ENCODE results near the gene GPC3. TPM values are rescaled to one million over a fixed set of nuclear protein-coding genes. Genes with fewer than 3 reads are reported as not detected.

The GPC3 gene
- total and polyA plus RNA-seq, 2 experiments from 2014 or later, result 171 to 323 TPM

DNA sequence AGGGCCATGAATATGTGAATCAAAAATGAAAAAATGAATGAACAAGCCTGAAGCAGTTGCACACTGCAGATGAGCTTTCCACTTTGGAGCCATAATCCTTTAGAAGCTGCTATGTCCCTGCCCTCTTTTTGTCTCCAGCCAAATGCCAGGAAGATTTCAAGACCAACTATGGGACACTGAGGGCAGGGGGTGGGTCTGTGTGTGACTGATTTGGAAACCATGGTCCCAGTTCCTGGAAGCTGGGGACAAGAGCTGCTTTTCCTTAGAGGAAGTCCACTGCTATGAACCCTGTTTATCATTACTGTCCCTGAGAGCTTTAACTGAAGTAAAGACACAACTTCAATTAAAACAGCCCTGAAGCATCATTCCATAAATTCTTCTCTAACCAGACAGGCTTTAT, 416.2 kb downstream of the GPC3 start:
- no peaks in the 10 kb centered on the region for H3K9me3 ChIP-seq (ENCODE audit: low read depth)
- TF ChIP-seq, protein P1, sequence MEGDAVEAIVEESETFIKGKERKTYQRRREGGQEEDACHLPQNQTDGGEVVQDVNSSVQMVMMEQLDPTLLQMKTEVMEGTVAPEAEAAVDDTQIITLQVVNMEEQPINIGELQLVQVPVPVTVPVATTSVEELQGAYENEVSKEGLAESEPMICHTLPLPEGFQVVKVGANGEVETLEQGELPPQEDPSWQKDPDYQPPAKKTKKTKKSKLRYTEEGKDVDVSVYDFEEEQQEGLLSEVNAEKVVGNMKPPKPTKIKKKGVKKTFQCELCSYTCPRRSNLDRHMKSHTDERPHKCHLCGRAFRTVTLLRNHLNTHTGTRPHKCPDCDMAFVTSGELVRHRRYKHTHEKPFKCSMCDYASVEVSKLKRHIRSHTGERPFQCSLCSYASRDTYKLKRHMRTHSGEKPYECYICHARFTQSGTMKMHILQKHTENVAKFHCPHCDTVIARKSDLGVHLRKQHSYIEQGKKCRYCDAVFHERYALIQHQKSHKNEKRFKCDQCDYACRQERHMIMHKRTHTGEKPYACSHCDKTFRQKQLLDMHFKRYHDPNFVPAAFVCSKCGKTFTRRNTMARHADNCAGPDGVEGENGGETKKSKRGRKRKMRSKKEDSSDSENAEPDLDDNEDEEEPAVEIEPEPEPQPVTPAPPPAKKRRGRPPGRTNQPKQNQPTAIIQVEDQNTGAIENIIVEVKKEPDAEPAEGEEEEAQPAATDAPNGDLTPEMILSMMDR (IDR thresholded peaks at IDR 0.05; ENCODE audit: low read depth, low read length), result no peak
- no peaks in the 10 kb centered on the region for H3K4me1 ChIP-seq (ENCODE audit: low read depth)
- H3K27me3 ChIP-seq, result no peaks in the 10 kb centered on the region
- no peak overlapping the region for H3K4me3 ChIP-seq
- H3K27ac ChIP-seq, result no peak overlapping the region
- H3K36me3 ChIP-seq, result no peaks in the 10 kb centered on the region
- no peak for DNase-seq (ENCODE audit: low read depth in 1 of 2, low spot score in 1 of 2)

DNA sequence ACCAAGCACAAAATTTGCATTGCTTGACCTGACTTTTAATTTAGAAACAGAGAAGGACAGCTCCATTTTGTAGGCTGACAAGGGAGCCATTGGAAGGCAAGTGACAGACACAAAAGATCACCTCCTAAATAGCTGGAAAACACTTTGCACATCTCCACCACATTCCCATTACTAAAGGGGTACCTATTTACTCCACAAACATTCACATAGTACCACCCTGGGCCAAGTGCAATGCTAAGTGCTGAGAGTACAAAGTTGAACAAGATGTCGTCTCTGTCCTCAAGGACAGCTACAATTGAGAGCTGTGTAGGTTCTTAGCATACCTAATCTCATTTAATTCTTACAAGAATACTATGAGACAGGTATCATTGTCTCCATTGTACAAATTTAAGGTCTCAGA, 417.3 kb downstream of the GPC3 start:
- H3K27ac ChIP-seq, result no peak overlapping the region
- no peaks in the 10 kb centered on the region for H3K36me3 ChIP-seq
- no peaks in the 10 kb centered on the region for H3K9me3 ChIP-seq (ENCODE audit: low read depth)
- no peak overlapping the region for H3K4me3 ChIP-seq
- DNase-seq (ENCODE audit: low read depth in 1 of 2, low spot score in 1 of 2), result no peak
- peaks cover 5% of the 10 kb centered on the region for H3K4me1 ChIP-seq (ENCODE audit: low read depth)
- H3K27me3 ChIP-seq, result no peaks in the 10 kb centered on the region
- TF ChIP-seq, protein P1 (IDR thresholded peaks at IDR 0.05; ENCODE audit: low read depth, low read length), result no peak

DNA sequence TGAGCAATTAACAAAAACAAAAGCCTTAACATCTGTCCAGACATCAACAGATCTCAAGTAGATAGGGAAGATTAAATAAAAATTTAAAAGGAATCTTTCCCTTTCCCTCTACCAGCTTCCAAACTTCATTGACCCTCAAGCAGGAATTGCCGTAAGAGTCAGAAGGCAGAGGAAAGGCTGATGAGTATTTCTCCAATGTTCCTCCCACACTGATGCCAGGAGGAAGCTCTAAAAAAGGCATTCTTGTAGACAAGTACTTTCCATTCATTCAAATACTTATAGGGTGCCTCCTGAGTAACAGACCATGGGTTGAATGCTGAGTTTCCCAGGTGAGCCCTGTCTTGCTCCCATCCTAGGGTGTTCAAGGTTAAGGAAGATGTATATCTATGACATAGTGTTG, 418.5 kb downstream of the GPC3 start:
- H3K4me1 ChIP-seq (ENCODE audit: low read depth), result peaks cover 10% of the 10 kb centered on the region
- DNase-seq (ENCODE audit: low read depth in 1 of 2, low spot score in 1 of 2), result no peak
- H3K9me3 ChIP-seq (ENCODE audit: low read depth), result no peaks in the 10 kb centered on the region
- no peaks in the 10 kb centered on the region for H3K27me3 ChIP-seq
- TF ChIP-seq, protein P1 (IDR thresholded peaks at IDR 0.05; ENCODE audit: low read depth, low read length), result no peak
- H3K36me3 ChIP-seq, result no peaks in the 10 kb centered on the region
- no peak overlapping the region for H3K27ac ChIP-seq
- H3K4me3 ChIP-seq, result no peak overlapping the region

DNA sequence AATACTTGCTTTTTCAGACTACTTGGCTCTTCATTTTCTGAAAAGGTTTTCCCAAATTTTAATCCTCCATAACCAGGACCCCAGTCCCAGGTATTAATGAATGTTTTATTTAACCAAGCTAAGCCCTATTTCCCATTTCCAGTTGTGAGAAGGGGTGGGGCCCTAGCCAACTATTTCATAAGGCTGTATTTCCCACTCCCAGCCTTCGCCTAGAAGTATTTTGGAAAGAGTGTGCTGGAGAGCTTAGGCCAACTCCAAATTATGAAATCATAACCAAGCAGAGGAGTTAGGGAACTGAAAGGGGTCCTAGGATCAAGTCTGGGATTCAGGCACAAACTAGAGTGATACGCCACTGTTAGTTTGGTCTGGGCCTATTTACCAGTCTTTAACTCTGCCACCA, 421.7 kb downstream of the GPC3 start:
- no peak overlapping the region for H3K4me3 ChIP-seq
- H3K27ac ChIP-seq, result no peak overlapping the region
- H3K9me3 ChIP-seq (ENCODE audit: low read depth), result no peaks in the 10 kb centered on the region
- peaks cover 10% of the 10 kb centered on the region for H3K4me1 ChIP-seq (ENCODE audit: low read depth)
- no peaks in the 10 kb centered on the region for H3K27me3 ChIP-seq
- TF ChIP-seq, protein P1 (IDR thresholded peaks at IDR 0.05; ENCODE audit: low read depth, low read length), result no peak
- H3K36me3 ChIP-seq, result no peaks in the 10 kb centered on the region
- DNase-seq (ENCODE audit: low read depth in 1 of 2, low spot score in 1 of 2), result no peak

DNA sequence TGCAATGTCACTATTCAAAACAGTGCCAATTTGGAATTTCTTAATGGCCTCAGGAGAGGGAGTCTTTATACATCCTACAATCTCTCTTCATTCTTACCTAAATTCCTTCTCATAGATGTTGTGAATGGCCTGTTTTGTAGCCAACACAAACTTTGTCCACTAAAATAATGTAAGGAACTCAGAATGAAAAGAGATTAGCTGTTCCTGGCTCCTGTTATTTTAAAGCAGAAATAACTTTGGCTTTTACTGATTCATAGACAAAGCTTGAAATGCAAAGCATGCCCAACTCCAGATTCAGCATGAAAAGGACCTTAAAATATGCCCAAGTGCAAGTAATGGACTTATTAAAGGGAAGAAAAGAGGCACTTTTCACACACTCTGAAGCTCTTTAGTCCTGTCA, 424.1 kb downstream of the GPC3 start:
- Histone ChIP-seq H3K9me3 (ENCODE audit: low read depth) (no peaks in the 10 kb centered on the region), H3K4me3 (no peak overlapping the region), H3K27ac (no peak overlapping the region), H3K4me1 (ENCODE audit: low read depth) (peaks cover 10% of the 10 kb centered on the region), H3K27me3 (no peaks in the 10 kb centered on the region), H3K36me3 (no peaks in the 10 kb centered on the region)
- TF ChIP-seq, protein P1 (IDR thresholded peaks at IDR 0.05; ENCODE audit: low read depth, low read length), result no peak
- DNase-seq (ENCODE audit: low read depth in 1 of 2, low spot score in 1 of 2), result no peak

DNA sequence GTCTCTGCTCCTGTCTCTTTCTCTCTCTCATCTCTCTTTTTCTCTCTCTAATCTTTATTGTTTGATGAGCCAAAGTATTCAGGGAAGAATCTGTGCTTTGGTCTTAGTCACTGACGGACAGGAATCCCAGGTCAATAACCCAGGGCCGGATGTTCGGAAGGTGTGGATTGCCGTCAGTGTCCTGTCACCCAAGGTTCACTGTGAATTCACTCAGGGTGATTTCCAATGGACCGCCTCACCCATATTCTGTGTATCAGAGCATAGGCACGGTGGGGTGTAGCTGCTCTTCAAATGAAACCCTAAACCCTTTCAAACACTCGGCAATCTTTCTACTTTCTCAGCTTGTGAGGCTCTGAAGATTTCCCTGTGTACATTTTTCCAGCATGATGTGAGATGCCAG, 425.5 kb downstream of the GPC3 start:
- Histone ChIP-seq H3K4me1 (ENCODE audit: low read depth) (peaks cover 10% of the 10 kb centered on the region), H3K9me3 (ENCODE audit: low read depth) (no peaks in the 10 kb centered on the region), H3K27me3 (no peaks in the 10 kb centered on the region), H3K4me3 (no peak overlapping the region), H3K36me3 (no peaks in the 10 kb centered on the region), H3K27ac (no peak overlapping the region)
- no peak for DNase-seq (ENCODE audit: low read depth in 1 of 2, low spot score in 1 of 2)
- TF ChIP-seq, protein P1 (IDR thresholded peaks at IDR 0.05; ENCODE audit: low read depth, low read length), result no peak
